Left hindlimb (tissue), 1 donor: ENCODE measurements around the gene RAPSN.

ENCODE experiments used
- DNase-seq: peaks from one replicate; pipeline ENCODE4 v3.0.0-alpha.2; 2018

Gene RAPSN

DNA sequence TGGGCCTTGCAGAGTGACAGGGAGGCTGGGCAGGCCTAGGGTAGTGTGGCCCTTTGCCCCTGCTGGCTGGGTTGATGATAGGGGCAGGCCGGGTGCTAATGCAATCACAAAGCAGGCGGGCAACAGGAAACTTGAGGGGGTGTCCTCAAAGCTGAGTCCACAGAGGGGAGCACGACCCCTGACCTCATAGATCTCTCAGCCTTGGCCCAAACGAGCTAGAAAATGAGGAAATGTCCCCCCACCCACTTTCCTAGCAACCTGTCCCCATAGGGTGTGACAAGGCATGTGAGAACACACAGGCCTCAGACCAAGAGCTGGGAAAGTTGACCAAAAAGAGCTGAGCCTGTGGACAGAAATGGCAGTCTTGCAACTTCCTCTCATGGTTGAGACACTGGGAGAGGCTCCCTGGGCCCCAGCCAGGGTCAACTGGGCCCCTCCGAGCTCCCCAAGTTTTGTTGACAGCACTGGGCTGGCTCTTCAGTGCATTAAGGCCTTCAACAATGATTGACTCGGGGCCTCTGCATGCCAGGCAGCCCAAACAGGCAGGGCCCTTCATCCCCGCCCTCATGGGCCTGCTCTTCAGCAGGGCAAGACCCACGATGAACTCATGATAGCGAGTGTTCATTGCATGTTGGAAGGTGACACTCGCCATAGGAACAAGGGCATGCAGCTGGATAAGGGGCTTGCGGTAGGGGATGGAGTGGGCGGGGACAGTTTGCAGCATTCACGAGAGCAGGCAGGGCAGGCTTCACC, 60.8 kb downstream of the RAPSN start:
- no peak for DNase-seq
